AG09319 (cell line): Measurements from ENCODE around the gene DENND5A.
A peak's percentile ranks its signal among the peaks of the same experiment; 100 is the strongest.

Source experiments
- DNase-seq: peaks from one replicate; pipeline ENCODE4 v3.0.0-alpha.2; 2010; ENCODE audit warnings: low read depth; ENCODE audit errors: extremely low read depth
- CTCF ChIP-seq: IDR thresholded peaks from 2 replicates; pipeline ENCODE4 v1.5.1; 2011; ENCODE audit warnings: low read depth, mild to moderate bottlenecking, inconsistent platforms, low read length, moderate library complexity

DENND5A gene

GRCh38 chr11:9143721-9144120, 121.4 kb downstream of the DENND5A start:
- TF ChIP-seq CTCF = no peak

GRCh38 chr11:9142732-9143131, 122.4 kb downstream of the DENND5A start:
- no peak for DNase-seq
- no peak for TF ChIP-seq CTCF

More at GRCh38 chr11:9143721-9144120, 121.4 kb downstream of the DENND5A start:
- DNase-seq = no peak

GRCh38 chr11:9141186-9141585, 124.0 kb downstream of the DENND5A start:
- TF ChIP-seq CTCF = no peak
- no peak for DNase-seq

GRCh38 chr11:9139628-9140357, 125.4 kb downstream of the DENND5A start:
- no peak for DNase-seq
- no peak for TF ChIP-seq CTCF

GRCh38 chr11:9138612-9139579, 126.3 kb downstream of the DENND5A start:
- peak; percentile 52 for DNase-seq
- TF ChIP-seq CTCF = no peak

- TF ChIP-seq CTCF = no peak
- no peak for DNase-seq
Observed at GRCh38 chr11:9138133-9138453, 127.1 kb downstream of the DENND5A start.
